ENCODE data around the gene CRIP2. TPM values are rescaled to one million over a fixed set of nuclear protein-coding genes. Genes with fewer than 3 reads are reported as not detected.

CRIP2 gene
- polyA plus RNA-seq, 1 experiment, result 19.5 TPM

DNA sequence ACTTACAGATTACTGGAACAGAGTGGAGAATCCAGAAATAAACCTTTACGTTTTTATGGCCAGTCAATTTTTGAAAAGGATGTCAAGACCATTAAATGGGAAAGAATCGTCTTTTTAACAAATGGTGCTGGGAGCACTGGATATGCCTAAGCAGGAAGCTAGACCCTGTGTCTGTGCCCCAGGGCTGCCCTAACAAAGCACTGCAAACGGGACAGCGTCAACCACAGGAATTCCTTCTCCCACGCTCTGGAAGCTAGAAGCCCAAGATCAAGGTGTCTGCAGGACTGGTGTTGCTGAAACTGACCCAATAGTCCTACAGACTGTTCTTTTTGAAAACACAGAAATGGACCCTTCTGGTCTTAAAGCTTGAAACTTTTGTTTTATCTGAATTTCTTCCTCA, 42.5 kb downstream of the CRIP2 start:
- TF ChIP-seq, protein P1, sequence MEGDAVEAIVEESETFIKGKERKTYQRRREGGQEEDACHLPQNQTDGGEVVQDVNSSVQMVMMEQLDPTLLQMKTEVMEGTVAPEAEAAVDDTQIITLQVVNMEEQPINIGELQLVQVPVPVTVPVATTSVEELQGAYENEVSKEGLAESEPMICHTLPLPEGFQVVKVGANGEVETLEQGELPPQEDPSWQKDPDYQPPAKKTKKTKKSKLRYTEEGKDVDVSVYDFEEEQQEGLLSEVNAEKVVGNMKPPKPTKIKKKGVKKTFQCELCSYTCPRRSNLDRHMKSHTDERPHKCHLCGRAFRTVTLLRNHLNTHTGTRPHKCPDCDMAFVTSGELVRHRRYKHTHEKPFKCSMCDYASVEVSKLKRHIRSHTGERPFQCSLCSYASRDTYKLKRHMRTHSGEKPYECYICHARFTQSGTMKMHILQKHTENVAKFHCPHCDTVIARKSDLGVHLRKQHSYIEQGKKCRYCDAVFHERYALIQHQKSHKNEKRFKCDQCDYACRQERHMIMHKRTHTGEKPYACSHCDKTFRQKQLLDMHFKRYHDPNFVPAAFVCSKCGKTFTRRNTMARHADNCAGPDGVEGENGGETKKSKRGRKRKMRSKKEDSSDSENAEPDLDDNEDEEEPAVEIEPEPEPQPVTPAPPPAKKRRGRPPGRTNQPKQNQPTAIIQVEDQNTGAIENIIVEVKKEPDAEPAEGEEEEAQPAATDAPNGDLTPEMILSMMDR (IDR thresholded peaks at IDR 0.05; ENCODE audit: insufficient read depth, low read depth, low read length), result no peak
- no peak for DNase-seq (ENCODE audit: low read depth)
- no peaks in the 10 kb centered on the region for H3K36me3 ChIP-seq (ENCODE audit: control insufficient read depth, insufficient read depth, low read length)
- H3K4me3 ChIP-seq (ENCODE audit: low read depth, low read length), result no peak overlapping the region
- POLR2A ChIA-PET, result no interaction called here
- H3K27me3 ChIP-seq (ENCODE audit: control insufficient read depth, insufficient read depth, low read length), result peaks cover 2% of the 10 kb centered on the region; the same call in 1 of the 2 replicates
- CTCF ChIA-PET, result interaction anchor here (1.1 to 1.3 kb wide), 4 partner anchors 10 to 36 kb away, joined by 3 read pairs; no protein-coding TSS in a partner anchor

DNA sequence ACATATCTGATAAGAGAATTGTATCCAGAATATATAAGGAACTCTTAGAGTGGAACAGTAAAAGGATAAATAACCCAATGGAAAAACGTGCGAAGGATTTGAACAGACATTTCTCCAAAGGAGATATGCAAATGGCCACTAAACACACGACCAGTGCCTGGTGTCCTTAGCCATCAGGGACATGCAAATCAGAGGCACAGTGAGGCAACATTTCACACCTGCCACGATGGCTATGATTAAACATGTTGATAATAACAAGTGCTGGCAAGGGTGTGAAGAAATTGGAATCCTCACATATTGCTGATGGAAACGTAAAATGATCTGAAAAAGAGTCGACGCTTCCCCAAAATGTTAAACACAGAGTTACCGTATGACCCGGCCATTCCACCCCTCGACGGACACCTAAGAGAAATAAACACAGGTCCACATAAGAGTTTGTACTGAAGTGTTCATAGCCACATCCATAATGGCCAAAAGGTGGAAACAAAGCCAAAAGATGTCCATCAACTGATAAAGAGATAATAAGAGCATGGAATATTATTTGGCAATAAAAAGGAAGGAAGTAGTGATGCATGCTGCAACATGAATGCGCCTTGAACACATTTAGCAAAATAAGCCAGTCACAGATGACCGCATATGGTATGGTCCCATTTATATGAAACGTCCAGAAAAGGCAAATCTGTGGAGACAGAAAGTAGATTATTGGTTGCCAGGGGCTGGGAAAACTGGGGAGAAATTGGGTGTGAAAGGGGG, 45.5 kb downstream of the CRIP2 start:
- H3K4me3 ChIP-seq (ENCODE audit: low read depth, low read length), result no peak overlapping the region
- POLR2A ChIA-PET, result no interaction called here
- CTCF ChIA-PET, result no interaction called here

DNA sequence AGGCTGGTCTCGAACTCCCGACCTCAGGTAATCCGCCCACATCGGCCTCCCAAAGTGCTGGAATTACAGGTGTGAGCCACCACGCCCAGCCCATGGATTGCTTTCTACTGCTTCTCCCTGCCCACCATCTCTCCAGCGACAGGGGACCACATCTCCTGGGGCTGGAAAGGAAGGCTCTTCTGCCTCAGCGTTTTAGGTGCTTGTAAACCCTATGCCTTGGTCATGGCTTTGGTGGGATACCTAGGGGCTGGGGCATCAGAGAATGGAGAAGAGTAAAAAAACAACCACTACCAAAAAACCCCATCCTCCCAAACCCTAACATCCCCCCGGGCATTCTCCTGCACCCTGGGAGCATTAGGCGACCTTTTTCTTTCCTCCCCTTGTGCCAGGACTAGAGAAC, 50.7 kb downstream of the CRIP2 start:
- POLR2A ChIA-PET, result no interaction called here
- H3K27me3 ChIP-seq (ENCODE audit: control insufficient read depth, insufficient read depth, low read length), result no peaks in the 10 kb centered on the region
- TF ChIP-seq, protein P1 (IDR thresholded peaks at IDR 0.05; ENCODE audit: insufficient read depth, low read depth, low read length), result no peak
- no peak for DNase-seq (ENCODE audit: low read depth)
- CTCF ChIA-PET, result no interaction called here
- H3K36me3 ChIP-seq (ENCODE audit: control insufficient read depth, insufficient read depth, low read length), result no peaks in the 10 kb centered on the region; the same call in 1 of the 2 replicates
- no peak overlapping the region for H3K4me3 ChIP-seq (ENCODE audit: low read depth, low read length)

More for the DNA sequence above, 45.5 kb downstream of the CRIP2 start:
- no peak for DNase-seq (ENCODE audit: low read depth)
- TF ChIP-seq, protein P1 (IDR thresholded peaks at IDR 0.05; ENCODE audit: insufficient read depth, low read depth, low read length), result no peak
- no peaks in the 10 kb centered on the region for H3K36me3 ChIP-seq (ENCODE audit: control insufficient read depth, insufficient read depth, low read length)
- H3K27me3 ChIP-seq (ENCODE audit: control insufficient read depth, insufficient read depth, low read length), result peaks cover 2% of the 10 kb centered on the region; the same call in 1 of the 2 replicates

DNA sequence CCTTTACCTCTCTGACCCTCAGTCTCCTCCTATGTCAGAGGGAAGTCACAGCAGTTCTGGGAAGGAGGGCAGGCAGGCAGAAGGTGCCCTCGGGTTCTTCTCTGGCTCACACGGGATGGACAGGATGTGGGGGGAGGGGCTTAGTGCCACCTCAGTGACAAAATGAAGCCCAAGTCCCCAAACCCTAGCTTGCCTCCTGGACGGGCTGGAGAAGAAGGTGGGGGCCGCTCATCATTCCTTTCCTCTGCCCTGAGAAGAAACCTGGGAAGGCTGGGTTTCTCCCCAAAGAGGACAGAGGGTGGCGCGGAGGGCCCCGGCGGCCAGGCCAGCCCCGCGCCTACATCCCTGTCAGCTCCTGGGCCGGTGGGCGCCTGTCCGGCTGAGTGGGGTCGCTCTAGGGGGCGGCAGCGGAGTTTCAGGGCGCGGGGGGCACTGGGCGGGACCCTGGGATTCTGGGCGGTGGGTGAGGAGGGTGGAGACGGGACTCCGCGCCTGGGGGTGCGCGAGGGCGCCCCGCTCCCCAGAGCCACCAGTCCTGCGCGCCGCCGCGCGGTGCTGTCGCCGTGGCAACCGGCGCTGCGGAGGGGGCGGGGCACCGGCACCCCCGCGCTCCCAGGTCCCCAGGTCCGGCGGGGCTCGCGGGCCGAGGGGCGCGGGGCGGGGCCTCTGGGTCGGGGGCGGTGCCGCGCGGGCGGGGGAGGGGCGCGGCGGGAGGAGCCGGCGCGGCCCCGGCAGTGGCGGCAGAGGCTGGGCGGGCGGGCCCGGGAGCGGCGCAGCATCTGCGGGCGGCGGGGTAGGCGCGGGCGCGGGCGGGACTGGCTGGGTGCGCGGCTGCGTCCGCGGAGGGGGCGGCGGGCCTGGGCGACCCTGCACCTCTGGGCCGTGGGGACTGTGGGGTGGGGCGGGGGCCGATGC, 51.5 kb downstream of the CRIP2 start, which contains the start of gene TMEM121:
Gene TMEM121 (plus strand): TSS at position 723 of the 915 bp plus-strand sequence. CDS start 2,252 bp downstream, outside the sequence.
- DNase-seq (ENCODE audit: low read depth), result no peak
- POLR2A ChIA-PET, result no interaction called here
- H3K4me3 ChIP-seq (ENCODE audit: low read depth, low read length), result peak within 1 kb of the TSS; percentile 76
- no peaks in the 10 kb centered on the region; the same call in 1 of the 2 replicates for H3K36me3 ChIP-seq (ENCODE audit: control insufficient read depth, insufficient read depth, low read length)
- CTCF ChIA-PET, result interaction anchor here (1.5 to 1.8 kb wide), 2 partner anchors 37 to 156 kb away, joined by 4 to 6 read pairs; no protein-coding TSS in a partner anchor
- TF ChIP-seq, protein P1 (IDR thresholded peaks at IDR 0.05; ENCODE audit: insufficient read depth, low read depth, low read length), result 0 out of 2 replicates have a peak, but pooled peaks have one; percentile 16
- no peaks in the 10 kb centered on the region for H3K27me3 ChIP-seq (ENCODE audit: control insufficient read depth, insufficient read depth, low read length)
